Endometrium (tissue), 2 donors: ENCODE data around the gene RFLNA.

Source experiments
- FAIRE-seq: peaks from 2 replicates; lab custom pipeline; 2012; peaks lifted over from hg19 to GRCh38; lab: Jason Lieb, UNC
- donor health status: control.
- donor health status: control.

The RFLNA gene

GRCh38 chr12:124303579-124304313 is 8.9 kb downstream of the RFLNA start:
- FAIRE-seq = no peak

DNA sequence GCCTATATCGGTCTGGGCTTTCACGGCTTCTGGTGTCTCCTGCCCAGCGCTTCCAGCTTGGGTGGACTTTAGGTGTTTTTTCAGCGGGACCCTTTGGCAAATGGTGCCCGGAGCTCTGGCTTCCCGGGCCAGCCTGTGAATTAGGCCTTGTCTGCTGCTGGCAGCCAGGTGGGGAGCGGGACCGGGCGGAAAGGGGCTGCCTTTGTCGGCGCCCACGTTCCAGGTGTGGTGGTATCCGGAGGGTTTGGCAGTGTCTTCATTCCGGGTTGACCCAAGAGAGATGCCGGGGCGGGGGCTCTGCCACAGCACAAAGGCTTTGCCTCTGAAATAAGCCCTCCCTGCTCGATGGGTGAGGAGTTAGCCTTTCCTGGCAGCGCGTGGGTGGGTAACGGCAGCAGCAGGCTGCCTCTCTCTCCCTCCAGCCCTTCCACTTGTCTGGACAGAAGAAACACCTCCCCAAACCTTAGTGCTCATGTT is 9.5 kb downstream of the RFLNA start:
- no peak for FAIRE-seq

GRCh38 chr12:124305136-124305535 is 10.2 kb downstream of the RFLNA start:
- FAIRE-seq = no peak

DNA sequence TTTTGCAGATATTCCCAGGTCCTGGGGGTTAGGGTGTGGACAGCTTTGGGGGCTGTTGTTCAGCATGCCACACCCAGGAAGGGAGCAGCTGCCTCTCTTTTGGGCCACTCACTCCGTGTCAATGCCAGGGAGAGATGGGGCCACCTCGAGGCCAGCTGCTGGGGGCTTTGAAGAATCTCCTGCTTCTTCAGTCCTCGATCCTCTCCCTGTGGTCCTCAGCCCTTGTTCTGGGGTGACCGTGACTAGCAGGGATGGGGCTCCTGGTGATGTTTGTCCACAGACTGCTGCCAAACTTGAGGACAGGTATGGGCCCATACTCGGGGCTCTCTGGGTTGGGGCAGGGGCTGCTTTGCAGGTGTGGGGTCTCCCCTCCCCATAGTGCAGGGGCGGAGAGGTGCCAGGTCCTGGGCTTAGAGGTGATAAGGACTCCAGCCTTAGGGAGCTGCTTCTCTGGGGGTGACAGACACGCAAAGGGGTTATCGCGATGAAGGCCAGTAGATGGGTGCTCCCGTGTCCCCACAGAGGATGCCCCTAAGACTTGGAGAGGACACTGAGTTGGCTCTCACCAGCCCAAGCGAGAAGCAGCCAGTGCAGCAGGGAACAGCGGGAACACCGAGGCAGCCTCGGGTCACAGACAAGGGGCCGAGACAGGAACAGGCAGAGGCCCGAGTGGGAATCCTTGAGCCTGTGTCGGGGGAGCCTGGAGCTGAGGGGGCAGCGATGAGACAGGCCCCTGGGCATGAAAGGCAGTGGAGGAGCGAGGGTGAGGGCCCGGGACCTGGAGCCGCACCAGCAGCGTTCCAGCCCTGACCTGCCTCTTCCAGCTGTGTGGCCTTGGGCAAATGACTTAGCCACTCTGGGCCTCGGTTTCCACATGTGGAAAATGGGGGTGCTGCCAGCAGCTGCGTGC is 11.1 kb downstream of the RFLNA start:
- no peak for FAIRE-seq

- no peak for FAIRE-seq
These were observed 12.0 kb downstream of the RFLNA start for GRCh38 chr12:124306686-124307555.

GRCh38 chr12:124307556-124307825 is 12.6 kb downstream of the RFLNA start:
- no peak for FAIRE-seq

GRCh38 chr12:124308741-124309140 is 13.8 kb downstream of the RFLNA start:
- no peak for FAIRE-seq

- no peak for FAIRE-seq
These were observed 14.3 kb downstream of the RFLNA start for GRCh38 chr12:124309231-124309630.

- FAIRE-seq = no peak
These were observed 14.9 kb downstream of the RFLNA start for GRCh38 chr12:124309744-124310143.

- no peak for FAIRE-seq
These were observed 15.3 kb downstream of the RFLNA start for GRCh38 chr12:124310178-124310577.

DNA sequence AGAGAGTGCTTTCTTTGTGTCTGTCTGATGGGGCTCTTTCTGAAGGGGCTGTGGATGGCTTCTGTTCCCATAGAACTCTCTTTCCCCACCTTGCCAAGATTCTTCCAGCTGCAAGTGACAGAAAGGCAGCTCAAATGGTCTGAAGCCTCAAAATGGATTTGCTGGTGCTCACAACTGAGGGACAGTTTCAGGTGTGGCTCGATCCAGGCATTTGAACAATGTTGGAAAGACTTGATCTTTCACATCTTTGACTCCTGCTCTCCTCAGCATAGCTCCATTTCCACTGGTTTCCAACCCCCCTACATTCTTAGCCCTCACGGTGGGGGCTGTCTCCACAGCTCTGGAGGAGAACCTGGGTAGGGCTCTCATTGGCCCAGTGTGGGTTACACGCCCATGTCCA is 15.9 kb downstream of the RFLNA start:
- no peak for FAIRE-seq

DNA sequence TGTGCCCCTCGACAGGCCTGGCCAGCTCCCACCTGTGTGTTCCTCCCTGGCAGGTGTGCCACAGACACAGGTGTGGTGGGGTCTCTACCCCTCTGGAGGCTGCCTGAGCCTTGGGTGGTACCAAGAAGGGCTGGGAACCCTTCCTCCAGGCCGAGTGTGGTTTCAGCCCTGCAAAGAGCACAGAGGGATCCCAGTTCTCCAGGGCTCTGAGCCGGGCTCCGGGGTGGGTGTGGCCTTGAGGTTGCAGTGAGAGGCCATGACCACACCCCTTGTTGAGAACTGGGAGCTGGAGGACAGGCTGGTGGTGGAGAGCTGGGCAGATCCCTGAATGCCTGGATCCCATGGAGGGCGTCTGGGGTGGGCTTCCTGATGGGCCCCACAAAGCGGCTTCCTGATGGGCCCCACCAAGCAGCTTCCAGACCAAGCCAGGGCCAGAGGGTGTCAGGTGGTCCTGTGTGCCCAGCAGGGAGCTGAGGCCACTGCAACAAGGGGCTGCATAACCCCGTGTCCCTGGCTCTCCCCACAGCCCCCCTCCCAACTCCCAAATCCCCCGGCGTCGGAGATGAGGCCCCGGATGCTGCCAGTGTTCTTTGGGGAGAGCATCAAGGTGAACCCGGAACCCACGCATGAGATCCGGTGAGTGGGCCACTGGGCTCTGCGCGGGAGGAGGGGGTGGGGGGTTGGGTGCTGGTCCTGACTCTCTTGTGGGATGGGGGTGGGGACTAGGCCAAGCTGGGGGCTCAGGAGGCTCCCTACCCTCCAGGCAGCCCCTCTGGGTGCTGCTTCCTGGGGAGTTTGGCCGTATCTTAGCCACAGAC is 16.6 kb downstream of the RFLNA start:
- no peak for FAIRE-seq

- FAIRE-seq = no peak
These were observed 17.7 kb downstream of the RFLNA start for GRCh38 chr12:124312601-124313000.

DNA sequence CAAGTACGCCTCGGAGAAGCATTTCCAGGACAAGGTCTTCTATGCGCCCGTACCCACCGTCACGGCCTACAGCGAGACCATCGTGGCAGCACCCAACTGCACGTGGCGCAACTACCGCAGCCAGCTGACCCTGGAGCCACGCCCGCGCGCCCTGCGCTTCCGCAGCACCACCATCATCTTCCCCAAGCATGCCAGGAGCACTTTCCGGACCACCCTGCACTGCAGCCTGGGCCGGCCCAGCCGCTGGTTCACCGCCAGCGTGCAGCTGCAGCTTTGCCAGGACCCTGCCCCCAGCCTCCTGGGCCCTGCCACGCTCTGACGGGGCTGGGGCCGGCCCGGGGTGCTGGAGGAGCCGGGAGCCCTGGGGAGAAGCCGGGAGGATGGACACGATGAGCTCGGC is 19.3 kb downstream of the RFLNA start:
- no peak for FAIRE-seq

DNA sequence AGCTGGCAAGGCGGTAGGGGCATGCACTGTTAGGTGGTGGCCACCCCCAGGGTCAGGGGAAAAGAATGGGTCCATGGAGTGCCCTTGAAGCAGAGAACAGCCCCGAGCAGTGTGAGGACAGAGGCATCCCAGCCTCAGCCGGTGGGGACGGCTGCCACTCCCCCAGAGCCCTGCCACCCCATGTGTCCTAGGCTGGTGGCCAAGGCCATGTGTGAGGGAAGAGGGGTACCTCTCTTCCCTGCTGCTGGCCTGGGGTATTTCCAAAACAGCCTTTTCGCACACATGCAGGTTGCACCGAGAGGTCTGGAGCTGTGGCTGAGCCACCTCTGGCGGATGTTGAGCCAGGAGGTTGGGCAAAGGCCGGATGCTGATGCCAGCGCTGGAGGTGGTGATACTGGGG is 19.9 kb downstream of the RFLNA start:
- FAIRE-seq = no peak

- no peak for FAIRE-seq
These were observed 20.6 kb downstream of the RFLNA start for GRCh38 chr12:124315372-124316044.

- FAIRE-seq = no peak
These were observed 21.5 kb downstream of the RFLNA start for GRCh38 chr12:124316257-124316900.

GRCh38 chr12:124317400-124317799 is 22.5 kb downstream of the RFLNA start:
- no peak for FAIRE-seq

- FAIRE-seq = no peak
These were observed 23.6 kb downstream of the RFLNA start for GRCh38 chr12:124318278-124319020.
